NCI-H446 treated with DMSO at 0.1 percent for 48 hours (cell line): ENCODE results near the gene ZACN.

Experiments used
- DNase-seq: peaks from one replicate; lab custom pipeline; 2025; lab: John Stamatoyannopoulos, UW

Gene ZACN

DNA sequence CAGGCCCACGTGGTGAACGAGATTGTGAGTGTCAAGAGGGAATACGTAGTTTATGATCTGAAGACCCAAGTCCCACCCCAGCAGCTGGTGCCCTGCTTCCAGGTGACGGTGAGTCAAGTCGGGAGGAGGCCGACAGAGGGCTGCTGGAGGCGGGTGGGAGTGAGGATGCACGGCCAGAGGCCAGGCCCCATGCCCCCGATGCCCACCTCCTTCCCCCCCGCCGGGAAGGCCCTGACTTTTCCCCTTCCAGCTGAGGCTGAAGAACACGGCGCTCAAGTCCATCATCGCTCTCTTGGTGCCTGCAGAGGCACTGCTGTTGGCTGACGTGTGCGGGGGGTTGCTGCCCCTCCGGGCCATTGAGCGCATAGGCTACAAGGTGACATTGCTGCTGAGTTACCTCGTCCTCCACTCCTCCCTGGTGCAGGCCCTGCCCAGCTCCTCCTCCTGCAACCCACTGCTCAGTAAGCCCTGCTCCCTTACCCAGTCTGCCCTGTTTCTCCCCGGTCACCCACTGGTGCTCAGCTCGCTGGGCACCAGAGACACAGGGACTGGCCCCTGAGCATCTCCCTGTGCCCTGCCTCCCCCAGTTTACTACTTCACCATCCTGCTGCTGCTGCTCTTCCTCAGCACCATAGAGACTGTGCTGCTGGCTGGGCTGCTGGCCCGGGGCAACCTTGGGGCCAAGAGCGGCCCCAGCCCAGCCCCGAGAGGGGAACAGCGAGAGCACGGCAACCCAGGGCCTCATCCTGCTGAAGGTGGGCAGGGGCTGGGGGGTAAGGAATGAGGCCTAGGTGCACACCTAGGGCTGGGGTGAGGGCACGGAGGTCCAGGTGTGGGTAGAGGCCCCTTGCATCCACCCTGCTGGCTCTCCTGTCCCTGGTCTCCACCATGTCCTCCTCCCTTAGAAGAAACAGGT lies 2.6 kb downstream of the ZACN start:
- DNase-seq: no peak

GRCh38 chr17:76082326-76083251 lies 3.6 kb downstream of the ZACN start:
- no peak for DNase-seq

- DNase-seq: no peak
Observed at GRCh38 chr17:76083536-76084182, 4.7 kb downstream of the ZACN start.

- DNase-seq: no peak
Observed at GRCh38 chr17:76085066-76085730, 6.2 kb downstream of the ZACN start.

GRCh38 chr17:76085731-76086366 lies 6.9 kb downstream of the ZACN start:
- no peak for DNase-seq

DNA sequence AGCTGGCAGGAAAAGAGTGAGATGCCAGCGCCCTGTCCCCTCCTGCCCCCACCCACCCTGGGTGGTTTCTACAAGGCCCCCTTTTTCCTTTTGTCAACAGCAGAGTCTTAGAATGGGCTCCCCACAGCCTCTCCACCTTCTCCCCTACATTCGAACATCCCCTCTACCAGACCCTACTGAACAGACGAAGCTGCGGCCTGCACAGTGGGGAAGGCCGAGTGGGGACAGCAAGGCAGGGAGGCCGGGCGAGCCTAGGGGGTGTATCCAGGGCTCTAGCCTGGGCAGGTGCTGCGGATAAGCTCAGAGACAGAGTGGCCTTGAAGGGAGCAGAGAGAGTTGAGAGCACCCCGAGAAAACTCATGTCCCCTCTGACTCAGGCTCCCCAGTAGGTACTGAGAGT lies 7.4 kb downstream of the ZACN start:
- no peak for DNase-seq

DNA sequence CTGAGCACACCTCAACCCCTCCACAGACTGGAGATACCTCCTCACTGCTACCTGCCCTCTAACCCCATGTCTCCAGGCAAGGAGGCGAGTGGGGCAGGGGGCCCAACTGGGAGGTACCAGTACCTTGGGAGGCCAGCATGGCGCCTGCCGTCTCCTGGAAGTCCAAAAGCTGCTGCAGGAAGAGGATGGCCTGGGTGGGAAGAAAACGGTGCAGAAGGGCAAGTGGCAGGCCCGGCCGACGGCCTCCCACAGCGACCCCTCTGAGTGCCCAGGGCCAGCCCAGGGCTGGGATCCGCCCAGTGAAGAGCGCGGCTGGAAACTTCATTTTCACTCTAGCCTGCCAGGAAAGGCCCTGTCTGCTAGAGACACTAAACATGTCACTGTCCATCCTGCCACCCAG lies 8.5 kb downstream of the ZACN start:
- DNase-seq: no peak

- DNase-seq: no peak
Observed at GRCh38 chr17:76088041-76088867, 9.3 kb downstream of the ZACN start.

DNA sequence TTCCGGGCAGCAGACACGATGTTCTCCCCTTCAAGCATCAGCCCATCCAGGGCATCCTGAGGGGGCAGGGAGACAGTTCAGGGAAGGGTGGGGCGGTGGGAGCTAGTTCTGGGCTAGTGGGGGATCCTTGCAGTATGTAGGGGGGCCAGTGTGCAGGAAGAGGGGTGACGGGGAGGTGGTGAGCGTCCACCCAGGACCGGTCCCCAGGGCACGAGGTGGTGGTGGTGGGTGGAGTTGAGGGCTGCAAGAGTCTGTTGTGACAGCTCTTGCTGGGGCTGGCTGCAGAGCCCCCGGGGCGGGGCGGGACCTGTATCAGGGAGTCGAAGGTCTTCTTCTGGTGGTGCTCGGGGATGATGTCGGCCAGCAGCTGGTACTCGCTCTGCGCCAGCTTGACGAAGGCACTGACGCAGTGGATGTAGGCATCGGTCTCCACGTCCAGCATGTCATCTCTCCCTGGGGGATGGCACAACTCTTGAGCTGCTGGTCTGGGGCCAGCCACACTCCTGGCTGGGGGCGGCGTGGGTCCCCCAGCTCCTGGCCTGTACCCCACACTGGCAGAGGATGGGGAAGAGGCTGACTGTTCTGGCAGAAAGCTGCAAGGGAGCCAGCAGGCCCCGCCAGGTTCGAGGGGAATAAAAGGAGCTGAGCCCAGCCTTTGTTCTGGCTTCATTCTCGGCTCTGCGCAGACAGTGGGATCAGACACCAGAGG lies 10.0 kb downstream of the ZACN start:
- no peak for DNase-seq

- DNase-seq: no peak
Observed at GRCh38 chr17:76089680-76090516, 10.9 kb downstream of the ZACN start.

DNA sequence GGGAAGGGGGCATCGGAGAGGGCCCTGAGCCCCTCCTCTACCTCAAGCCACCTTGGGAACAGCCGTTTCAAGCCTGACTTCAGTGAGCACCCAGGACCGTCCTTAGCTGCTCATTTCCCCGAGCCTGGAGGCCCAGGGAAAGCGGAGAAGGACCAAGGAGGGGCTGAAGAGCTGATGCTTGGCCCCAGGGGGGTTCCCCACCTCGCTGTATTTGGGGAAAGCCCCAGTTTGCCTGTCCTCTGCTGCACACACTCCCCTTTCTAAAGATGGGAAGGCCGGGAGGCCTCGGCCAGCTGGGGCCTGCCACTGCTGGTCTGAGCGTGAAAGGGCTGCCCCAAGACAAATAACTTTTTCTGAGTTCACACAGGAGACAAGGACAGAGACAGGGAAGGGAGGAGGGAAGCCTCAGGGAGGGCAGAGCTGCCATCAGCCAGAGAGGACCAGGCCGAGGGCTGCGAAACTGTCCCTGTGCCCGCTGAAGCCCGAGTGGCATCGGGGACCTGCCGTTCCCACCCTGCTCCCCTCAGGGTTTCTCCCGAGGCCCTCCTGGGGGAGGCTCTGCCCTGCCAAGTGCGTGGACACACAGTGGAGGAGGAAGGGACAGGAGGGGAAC lies 11.6 kb downstream of the ZACN start:
- no peak for DNase-seq

GRCh38 chr17:76091526-76092286 lies 12.7 kb downstream of the ZACN start:
- DNase-seq: no peak

DNA sequence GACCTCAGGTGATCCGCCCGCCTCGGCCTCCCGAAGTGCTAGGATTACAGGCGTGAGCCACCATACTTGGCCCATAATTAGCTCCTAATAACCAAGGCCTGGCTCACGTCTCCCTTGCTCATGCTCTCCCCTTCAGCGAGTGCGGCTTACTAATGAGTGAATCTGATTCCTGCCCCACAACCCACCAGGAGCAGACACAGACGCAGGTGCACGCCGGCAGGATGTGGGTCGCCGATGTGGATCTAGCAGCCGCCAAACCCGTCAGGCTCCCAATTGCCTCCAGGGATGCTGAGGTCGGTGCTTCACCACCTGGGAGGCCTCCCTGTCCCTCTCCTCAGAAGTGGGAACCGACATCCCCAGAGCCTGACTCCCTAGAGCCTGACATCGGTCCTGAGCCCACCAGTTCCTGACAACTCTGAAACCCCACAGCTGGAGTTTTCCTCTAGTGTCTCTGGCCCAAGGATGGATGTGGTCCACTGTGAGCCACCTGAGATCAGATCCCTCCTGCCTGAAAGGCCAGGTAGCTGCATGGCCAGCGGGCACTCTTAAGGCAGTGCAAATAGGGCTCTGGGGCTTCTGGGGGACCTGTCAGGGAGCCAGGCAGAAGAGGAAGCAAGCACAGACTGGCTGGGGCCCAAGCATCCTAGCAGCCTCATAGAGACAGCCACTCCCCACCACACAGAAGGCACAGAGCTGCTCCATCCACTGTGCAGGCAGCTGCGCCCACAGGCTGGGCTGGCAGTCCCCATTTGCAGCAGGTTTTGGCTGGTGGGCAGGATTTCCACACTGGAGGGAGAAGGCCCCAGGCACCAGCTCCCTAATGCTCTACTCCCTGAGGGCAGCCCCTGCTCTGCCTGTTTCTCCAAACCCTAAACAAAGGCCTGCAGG lies 13.8 kb downstream of the ZACN start:
- DNase-seq: no peak

- DNase-seq: no peak
Observed at GRCh38 chr17:76094046-76094445, 15.1 kb downstream of the ZACN start.

DNA sequence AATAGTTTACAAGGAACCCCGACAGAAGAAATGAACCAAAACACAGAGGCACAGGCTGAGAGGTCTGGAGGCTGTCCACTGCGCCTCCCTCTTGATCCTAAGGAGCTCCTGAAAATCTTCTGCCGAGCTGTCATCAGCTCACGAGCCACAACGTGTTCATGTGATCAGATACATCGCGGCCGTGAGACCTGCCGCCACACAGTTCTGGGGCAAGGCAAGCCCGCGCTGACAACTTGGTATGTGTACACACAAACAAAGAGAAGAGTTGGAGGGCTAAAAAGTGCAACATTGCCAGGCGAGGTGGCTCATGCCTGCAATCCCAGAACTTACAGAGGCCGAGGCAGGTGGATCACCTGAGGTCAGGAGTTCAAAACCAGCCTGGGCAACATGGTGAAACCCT lies 17.0 kb downstream of the ZACN start:
- no peak for DNase-seq

DNA sequence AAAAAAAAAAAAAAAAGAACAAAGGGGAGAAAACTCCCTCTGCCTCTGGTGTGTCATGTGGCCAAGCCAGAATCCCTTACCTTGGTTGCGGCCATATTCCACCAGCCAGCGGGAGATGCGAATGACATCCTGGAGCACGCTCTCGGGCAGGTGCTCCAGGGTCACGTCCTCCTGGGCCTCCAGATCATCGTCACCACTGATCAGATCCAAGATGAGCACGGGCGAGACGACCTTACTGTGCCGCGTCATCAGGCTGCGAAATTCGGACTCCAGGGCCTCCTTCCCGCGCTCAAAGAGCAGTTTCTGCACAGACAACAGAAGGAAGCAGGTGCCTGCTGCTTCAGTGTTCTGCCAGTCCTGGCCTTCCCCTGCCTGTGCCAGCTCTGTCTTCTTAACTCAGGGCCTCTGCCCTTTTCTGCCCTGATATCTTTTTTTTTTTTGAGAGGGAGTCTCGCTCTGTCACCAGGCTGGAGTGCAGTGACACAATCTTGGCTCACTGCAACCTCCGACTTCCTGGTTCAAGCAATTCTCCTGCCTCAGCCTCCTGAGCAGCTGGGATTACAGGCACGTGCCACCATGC lies 18.8 kb downstream of the ZACN start:
- DNase-seq: no peak
